Thyroid gland (tissue), 4 donors: Measurements from ENCODE around the gene KCTD21.

Experiments used
- CTCF ChIP-seq, 6 experiments: fragments of 200-600 bp in 3 of 6; fragments of 450-650 bp in 3 of 6; sonication (generic) in 3 of 6; IDR thresholded peaks; one replicate each; pipeline ENCODE4 v1.5.1; 2016 to 2019; ENCODE audit warnings: antibody characterized with exemption in 6 of 6, mild to moderate bottlenecking in 2 of 6, inconsistent platforms in 1 of 6, moderate library complexity in 1 of 6
- POLR2A ChIP-seq, 2 donors: fragments of 450-650 bp; IDR thresholded peaks; one replicate each; pipeline ENCODE4 v1.6.1; 2017; ENCODE audit warnings: antibody characterized with exemption in 2 of 2, mild to moderate bottlenecking in 2 of 2, moderate library complexity in 1 of 2

- no peak for TF ChIP-seq CTCF (IDR thresholded peaks at IDR 0.05)
- no peak for TF ChIP-seq POLR2A (IDR thresholded peaks at IDR 0.05)
These were observed 40.7 kb upstream of the KCTD21 start for GRCh38 chr11:78229106-78229505.
